CMK (cell line): ENCODE data around the gene TMEM115.
"Not testable (repeated sequence)": the region's sequence is repeated elsewhere in the genome, so short reads cannot be mapped to it uniquely, and the experiment has no call there.

Source experiments
- DNase-seq: peaks from one replicate; pipeline ENCODE4 v3.0.0-alpha.2; 2010; ENCODE audit warnings: low read depth

TMEM115 gene

DNA sequence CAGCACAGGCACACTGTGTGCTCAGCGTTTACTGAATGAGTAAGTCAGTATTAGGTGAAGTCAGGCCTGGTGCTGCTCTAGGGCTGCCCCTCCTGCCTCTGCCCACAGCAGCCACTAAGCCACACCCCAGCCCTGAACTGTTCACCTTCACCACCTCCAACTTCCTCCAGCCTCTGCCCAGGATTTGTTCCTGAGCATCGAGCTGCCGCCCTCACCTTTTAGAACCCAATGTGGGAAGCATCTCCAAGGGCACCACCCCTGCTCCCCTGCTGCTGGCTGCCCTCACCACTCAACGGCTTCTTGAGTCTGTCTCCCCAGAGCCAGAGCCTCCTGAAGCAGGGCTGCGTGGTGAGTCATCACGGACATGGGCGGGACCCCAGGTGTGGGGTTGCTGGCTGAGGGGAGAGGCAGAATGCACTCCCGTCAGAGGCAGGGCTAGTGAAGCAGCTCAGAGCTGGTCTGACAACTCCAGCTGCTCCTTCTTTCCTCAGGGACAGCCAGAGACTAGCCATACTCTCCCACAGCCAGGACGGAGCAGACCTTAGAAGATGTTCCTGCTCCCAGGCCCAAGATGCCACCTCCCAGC is 42.6 kb downstream of the TMEM115 start:
- DNase-seq, result no peak

DNA sequence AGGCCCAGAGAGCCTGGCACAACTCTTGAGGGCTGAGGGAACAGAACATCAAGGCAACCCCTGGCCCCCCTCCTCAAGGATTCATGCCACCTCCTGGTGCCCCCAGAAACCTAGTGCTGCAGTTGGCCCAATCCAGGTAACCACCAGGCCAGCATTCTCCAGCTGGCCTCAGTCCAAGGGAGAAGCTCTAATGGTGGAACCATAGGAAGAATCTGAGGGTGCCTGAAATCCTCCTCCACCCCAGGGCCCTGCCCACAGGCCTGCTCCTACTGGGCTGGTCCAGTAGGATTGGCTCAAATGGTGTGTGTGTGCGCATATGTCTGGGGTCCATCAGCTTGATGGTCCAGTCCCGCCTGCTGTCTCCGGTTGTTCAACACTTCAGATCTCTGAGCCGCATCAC is 44.5 kb downstream of the TMEM115 start:
- no peak for DNase-seq

DNA sequence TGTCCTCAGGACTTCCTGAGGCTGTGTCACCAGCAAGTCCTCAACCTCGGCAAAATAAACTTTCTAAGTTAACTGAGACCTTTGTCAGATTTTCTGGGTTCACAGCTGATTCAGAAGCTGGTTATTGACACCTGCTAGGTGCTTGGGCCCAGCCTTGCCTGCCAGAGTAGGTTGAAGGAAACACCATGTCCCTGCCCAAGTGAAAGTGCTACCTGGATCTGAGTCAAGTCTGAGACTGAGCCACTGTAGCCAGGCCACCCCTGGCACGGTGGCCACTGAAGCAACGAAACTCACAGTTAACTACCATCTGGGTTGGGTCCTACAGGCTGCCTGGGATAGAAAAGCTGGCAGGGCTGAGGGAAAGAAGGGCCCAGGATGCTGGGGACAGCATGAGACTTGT is 45.0 kb downstream of the TMEM115 start:
- no peak for DNase-seq

DNA sequence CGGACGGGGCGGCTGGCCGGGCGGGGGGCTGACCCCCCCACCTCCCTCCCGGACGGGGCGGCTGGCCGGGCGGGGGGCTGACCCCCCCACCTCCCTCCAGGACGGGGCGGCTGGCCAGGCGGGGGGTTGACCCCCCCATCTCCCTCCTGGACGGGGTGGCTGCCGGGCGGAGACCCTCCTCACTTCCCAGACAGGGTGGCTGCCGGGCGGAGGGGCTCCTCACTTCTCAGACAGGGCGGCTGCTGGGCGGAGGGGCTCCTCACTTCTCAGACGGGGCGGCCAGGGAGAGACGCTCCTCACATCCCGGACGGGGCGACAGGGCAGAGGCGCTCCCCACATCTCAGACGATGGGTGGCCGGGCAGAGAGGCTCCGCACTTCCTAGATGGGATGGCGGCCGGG is 47.3 kb downstream of the TMEM115 start:
- DNase-seq, result not testable (repeated sequence)
